H1 (cell line): Measurements from ENCODE around the gene SLC24A4. TPM values are rescaled to one million over a fixed set of nuclear protein-coding genes. Genes with fewer than 3 reads are reported as not detected.

Experiments
- BCL11A ChIP-seq, 2 experiments: IDR thresholded peaks; one replicate each; pipeline ENCODE4 v1.6.1; 2011; ENCODE audit warnings: low read depth in 2 of 2, low read length in 2 of 2, mild to moderate bottlenecking in 2 of 2
- CHD7 ChIP-seq: fragments of 300-600 bp; sonication (generic); IDR thresholded peaks from 2 replicates; pipeline ENCODE4 v1.7.1; 2012; ENCODE audit warnings: low read length, moderate library complexity, mild to moderate bottlenecking, inconsistent platforms; ENCODE audit not compliant: insufficient replicate concordance
- polyA plus RNA-seq, 7 experiments: library from polyadenylated mRNA; depleted of rRNA in 3 of 7; stranded (reverse) in 5 of 7; unstranded in 2 of 7; fragments of >200 nt in 5 of 7; fragments of 200-250 nt in 2 of 7; gene quantifications; 1 replicate in 5 of 7; 2 replicates in 1 of 7; 4 replicates in 1 of 7; pipeline versions ENCODE4 v1.2.1 to v1.2.3, GENCODE V29; 2011 to 2013; ENCODE audit warnings: missing spikeins in 2 of 7, mixed read lengths in 2 of 7
- total RNA-seq: library from RNA; stranded (reverse); fragmentation: NEBNext Ultra II Directional; extraction: Animal tissue kit (Norgen Biotek cat#: 25700); gene quantifications from 2 replicates; pipeline ENCODE4 v1.2.1, GENCODE V29; 2021

SLC24A4 gene
- total and polyA plus RNA-seq, 2 of the 8 experiments (the other 6 are each of a cell fraction or from before 2014, with no cell fraction given), result 0.27 to 0.89 TPM

GRCh38 chr14:92460541-92460915 lies 137.6 kb downstream of the SLC24A4 start (continued):
- no peak for TF ChIP-seq CHD7
- TF ChIP-seq BCL11A (IDR thresholded peaks at IDR 0.05; ENCODE audit: low read depth in 2 of 2, low read length in 2 of 2), result no peak
